ENCODE data around the gene KIAA0825. TPM values are rescaled to one million over a fixed set of nuclear protein-coding genes. Genes with fewer than 3 reads are reported as not detected.

The KIAA0825 gene
- total RNA-seq, 1 donor from 2014 or later = 2.0 TPM

- Mint-ChIP-seq H3K27me3 (ENCODE audit: unreplicated experiment) (no peaks in the 10 kb centered on the region), H3K9me3 (ENCODE audit: unreplicated experiment) (no peaks in the 10 kb centered on the region), H3K4me3 (ENCODE audit: unreplicated experiment) (no peak overlapping the region), H3K4me1 (ENCODE audit: unreplicated experiment) (no peaks in the 10 kb centered on the region), H3K27ac (ENCODE audit: unreplicated experiment) (no peak overlapping the region), H3K36me3 (ENCODE audit: low read depth, unreplicated experiment) (no peaks in the 10 kb centered on the region)
- no peak for DNase-seq (ENCODE audit: low spot score)
- no peak for TF ChIP-seq CTCF (IDR thresholded peaks at IDR 0.05; ENCODE audit: unreplicated experiment)
Measured at GRCh38 chr5:94310833-94311232, 307.6 kb downstream of the KIAA0825 start.

- H3K4me1 Mint-ChIP-seq (ENCODE audit: unreplicated experiment) = no peaks in the 10 kb centered on the region
- no peaks in the 10 kb centered on the region for H3K27me3 Mint-ChIP-seq (ENCODE audit: unreplicated experiment)
- no peaks in the 10 kb centered on the region for H3K36me3 Mint-ChIP-seq (ENCODE audit: low read depth, unreplicated experiment)
- H3K9me3 Mint-ChIP-seq (ENCODE audit: unreplicated experiment) = no peaks in the 10 kb centered on the region
- H3K4me3 Mint-ChIP-seq (ENCODE audit: unreplicated experiment) = no peak overlapping the region
- H3K27ac Mint-ChIP-seq (ENCODE audit: unreplicated experiment) = no peak overlapping the region
- TF ChIP-seq CTCF (IDR thresholded peaks at IDR 0.05; ENCODE audit: unreplicated experiment) = no peak
- DNase-seq (ENCODE audit: low spot score) = no peak
Measured at GRCh38 chr5:94309141-94309540, 309.3 kb downstream of the KIAA0825 start.

- Mint-ChIP-seq H3K9me3 (ENCODE audit: unreplicated experiment) (no peaks in the 10 kb centered on the region), H3K4me1 (ENCODE audit: unreplicated experiment) (no peaks in the 10 kb centered on the region), H3K4me3 (ENCODE audit: unreplicated experiment) (no peak overlapping the region), H3K36me3 (ENCODE audit: low read depth, unreplicated experiment) (no peaks in the 10 kb centered on the region), H3K27me3 (ENCODE audit: unreplicated experiment) (no peaks in the 10 kb centered on the region), H3K27ac (ENCODE audit: unreplicated experiment) (no peak overlapping the region)
- no peak for DNase-seq (ENCODE audit: low spot score)
- TF ChIP-seq CTCF (IDR thresholded peaks at IDR 0.05; ENCODE audit: unreplicated experiment) = no peak
Measured at GRCh38 chr5:94308442-94308841, 310.0 kb downstream of the KIAA0825 start.

GRCh38 chr5:94304146-94304545 is 314.3 kb downstream of the KIAA0825 start:
- no peaks in the 10 kb centered on the region for H3K4me1 Mint-ChIP-seq (ENCODE audit: unreplicated experiment)
- no peak for DNase-seq (ENCODE audit: low spot score)
- no peak for TF ChIP-seq CTCF (IDR thresholded peaks at IDR 0.05; ENCODE audit: unreplicated experiment)
- H3K27me3 Mint-ChIP-seq (ENCODE audit: unreplicated experiment) = no peaks in the 10 kb centered on the region
- H3K27ac Mint-ChIP-seq (ENCODE audit: unreplicated experiment) = no peak overlapping the region
- no peak overlapping the region for H3K4me3 Mint-ChIP-seq (ENCODE audit: unreplicated experiment)
- no peaks in the 10 kb centered on the region for H3K9me3 Mint-ChIP-seq (ENCODE audit: unreplicated experiment)
- no peaks in the 10 kb centered on the region for H3K36me3 Mint-ChIP-seq (ENCODE audit: low read depth, unreplicated experiment)

GRCh38 chr5:94288937-94289336 is 329.5 kb downstream of the KIAA0825 start:
- no peaks in the 10 kb centered on the region for H3K27me3 Mint-ChIP-seq (ENCODE audit: unreplicated experiment)
- H3K36me3 Mint-ChIP-seq (ENCODE audit: low read depth, unreplicated experiment) = no peaks in the 10 kb centered on the region
- H3K9me3 Mint-ChIP-seq (ENCODE audit: unreplicated experiment) = no peaks in the 10 kb centered on the region
- DNase-seq (ENCODE audit: low spot score) = no peak
- H3K4me3 Mint-ChIP-seq (ENCODE audit: unreplicated experiment) = no peak overlapping the region
- no peak overlapping the region for H3K27ac Mint-ChIP-seq (ENCODE audit: unreplicated experiment)
- no peak for TF ChIP-seq CTCF (IDR thresholded peaks at IDR 0.05; ENCODE audit: unreplicated experiment)
- H3K4me1 Mint-ChIP-seq (ENCODE audit: unreplicated experiment) = no peaks in the 10 kb centered on the region
